Coronary artery (tissue), 2 donors: Measurements from ENCODE around the gene CTNNA3.

ENCODE experiments used
- DNase-seq: peaks from one replicate; pipeline ENCODE4 v3.0.0-alpha.2; 2017; ENCODE audit warnings: low spot score
- H3K27ac ChIP-seq, 2 donors: fragments of 200-600 bp; sonication (generic); one replicate each; pipeline ENCODE4 v1.5.1; 2016 to 2019
- H3K4me3 ChIP-seq: fragments of 200-600 bp; sonication (generic); 2 replicates; pipeline ENCODE4 v1.5.1; 2016; ENCODE audit warnings: mild to moderate bottlenecking, moderate library complexity
- CTCF ChIP-seq: fragments of 200-600 bp; sonication (generic); IDR thresholded peaks from one replicate; pipeline ENCODE4 v1.5.1; 2019; ENCODE audit warnings: antibody characterized with exemption

Gene CTNNA3

GRCh38 chr10:67077376-67077775 is 618.6 kb downstream of the CTNNA3 start:
- no peak for DNase-seq
- no peak for TF ChIP-seq CTCF
- H3K27ac ChIP-seq: no peak overlapping the region
- no peak overlapping the region for H3K4me3 ChIP-seq

GRCh38 chr10:67076144-67076543 is 619.9 kb downstream of the CTNNA3 start:
- DNase-seq: no peak
- Histone ChIP-seq H3K27ac (no peak overlapping the region), H3K4me3 (no peak overlapping the region)
- TF ChIP-seq CTCF: no peak

GRCh38 chr10:67075491-67075971 is 620.5 kb downstream of the CTNNA3 start:
- Histone ChIP-seq H3K4me3 (no peak overlapping the region), H3K27ac (no peak overlapping the region)
- TF ChIP-seq CTCF: no peak
- no peak for DNase-seq

- Histone ChIP-seq H3K4me3 (no peak overlapping the region), H3K27ac (no peak overlapping the region)
- no peak for TF ChIP-seq CTCF
- DNase-seq: no peak
Measured at GRCh38 chr10:67072654-67073053, 623.3 kb downstream of the CTNNA3 start.

GRCh38 chr10:67050415-67050814 is 645.6 kb downstream of the CTNNA3 start:
- no peak for TF ChIP-seq CTCF
- DNase-seq: no peak
- H3K27ac ChIP-seq: no peak overlapping the region
- H3K4me3 ChIP-seq: no peak overlapping the region

GRCh38 chr10:67049988-67050387 is 646.0 kb downstream of the CTNNA3 start:
- no peak overlapping the region for H3K4me3 ChIP-seq
- TF ChIP-seq CTCF: no peak
- no peak overlapping the region for H3K27ac ChIP-seq
- no peak for DNase-seq

- no peak overlapping the region for H3K4me3 ChIP-seq
Measured at GRCh38 chr10:67046507-67046906, 649.5 kb downstream of the CTNNA3 start.

More at GRCh38 chr10:67046507-67046906, 649.5 kb downstream of the CTNNA3 start:
- no peak for TF ChIP-seq CTCF
- DNase-seq: no peak
- H3K27ac ChIP-seq: no peak overlapping the region
